ENCODE results near the gene ZDHHC16. TPM values are rescaled to one million over a fixed set of nuclear protein-coding genes. Genes with fewer than 3 reads are reported as not detected.
"Not testable (repeated sequence)": the region's sequence is repeated elsewhere in the genome, so short reads cannot be mapped to it uniquely, and the experiment has no call there.

ZDHHC16 gene
- total RNA-seq, 2 experiments from 2014 or later: 6.2 to 6.5 TPM

- ChIA-PET POLR2A (no interaction called here), CTCF (no interaction called here)
- H3K4me3 Mint-ChIP-seq: peak overlapping the region; percentile 18
- H3K27me3 Mint-ChIP-seq: no peaks in the 10 kb centered on the region
- no peaks in the 10 kb centered on the region for H3K36me3 Mint-ChIP-seq (ENCODE audit: low read depth)
- H3K27me3 ChIP-seq (ENCODE audit: control insufficient read depth in 1 of 2, insufficient read depth in 2 of 2, low read length in 2 of 2): no peaks in the 10 kb centered on the region
- no peaks in the 10 kb centered on the region for H3K9me3 Mint-ChIP-seq
- H3K36me3 ChIP-seq (ENCODE audit: insufficient read depth, low read length): no peaks in the 10 kb centered on the region
- H3K27ac Mint-ChIP-seq: peak overlapping the region; percentile 74
- H3K9me3 ChIP-seq (ENCODE audit: control insufficient read depth in 1 of 2, insufficient read depth in 1 of 2, low read length in 2 of 2): no peaks in the 10 kb centered on the region
- H3K4me1 ChIP-seq (ENCODE audit: insufficient read depth, low read length): peaks cover 38% of the 10 kb centered on the region
- ATAC-seq (ENCODE audit: poor library complexity) (no peak), DNase-seq (no peak)
- H3K4me3 ChIP-seq (ENCODE audit: low read length): no peak overlapping the region
- peaks cover 36% of the 10 kb centered on the region for H3K4me1 Mint-ChIP-seq (ENCODE audit: low read depth)
- no peak for TF ChIP-seq CTCF (IDR thresholded peaks at IDR 0.05)
- H3K27ac ChIP-seq (ENCODE audit: low read depth in 1 of 2, low read length in 2 of 2): no peak overlapping the region
- intact Hi-C loops (cut with DNase I, micrococcal nuclease): no loop called here
Measured at GRCh38 chr10:97412891-97413304, 33.1 kb upstream of the ZDHHC16 start.

- H3K27me3 Mint-ChIP-seq: no peaks in the 10 kb centered on the region
- H3K9me3 ChIP-seq (ENCODE audit: control insufficient read depth in 1 of 2, insufficient read depth in 1 of 2, low read length in 2 of 2): no peaks in the 10 kb centered on the region
- H3K9me3 Mint-ChIP-seq: no peaks in the 10 kb centered on the region
- H3K36me3 Mint-ChIP-seq (ENCODE audit: low read depth): peaks cover 4% of the 10 kb centered on the region
- CTCF ChIA-PET: interaction anchor here (1.2 kb wide), 1 partner anchor 10 kb away, joined by 3 read pairs; no protein-coding TSS in a partner anchor
- no peaks in the 10 kb centered on the region for H3K27me3 ChIP-seq (ENCODE audit: control insufficient read depth in 1 of 2, insufficient read depth in 2 of 2, low read length in 2 of 2)
- ATAC-seq (ENCODE audit: poor library complexity) (no peak), DNase-seq (peak in 1 of 14 experiments; percentile 51)
- H3K4me1 Mint-ChIP-seq (ENCODE audit: low read depth): peaks cover 53% of the 10 kb centered on the region
- peak overlapping the region in 1 of 2 donors; percentile 48 for H3K27ac ChIP-seq (ENCODE audit: low read depth in 1 of 2, low read length in 2 of 2)
- peak overlapping the region; percentile 86 for H3K27ac Mint-ChIP-seq
- peak overlapping the region; percentile 67 for H3K4me3 Mint-ChIP-seq
- POLR2A ChIA-PET: no interaction called here
- intact Hi-C loops (cut with DNase I, micrococcal nuclease): no loop called here
- peaks cover 56% of the 10 kb centered on the region for H3K4me1 ChIP-seq (ENCODE audit: insufficient read depth, low read length)
- H3K4me3 ChIP-seq (ENCODE audit: low read length): no peak overlapping the region
- no peak for TF ChIP-seq CTCF (IDR thresholded peaks at IDR 0.05)
- H3K36me3 ChIP-seq (ENCODE audit: insufficient read depth, low read length): no peaks in the 10 kb centered on the region
Measured at GRCh38 chr10:97416565-97416964, 29.4 kb upstream of the ZDHHC16 start.

DNA sequence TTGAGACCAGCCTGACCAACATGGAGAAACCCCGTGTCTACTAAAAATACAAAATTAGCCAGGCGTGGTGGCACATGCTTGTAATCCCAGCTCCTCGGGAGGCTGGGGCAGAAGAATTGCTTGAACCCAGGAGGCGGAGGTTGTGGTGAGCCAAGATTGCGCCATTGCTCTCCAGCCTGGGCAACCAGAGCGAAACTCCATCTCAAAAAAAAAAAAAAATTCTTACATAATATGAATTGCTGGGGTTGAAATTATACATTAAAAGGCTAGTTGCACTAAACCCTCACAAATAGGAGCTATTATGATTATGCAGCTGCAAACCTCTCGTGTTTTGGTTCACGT lies 22.2 kb upstream of the ZDHHC16 start:
- intact Hi-C loops (cut with DNase I, micrococcal nuclease): loop anchor here in 1 of 2 experiments (2.0 to 10.0 kb wide), 3 partner anchors 17 to 711 kb away; partner anchors contain the start of genes MMS19, R3HCC1L and UBTD1

More for the DNA sequence above, 22.2 kb upstream of the ZDHHC16 start:
- peak overlapping the region; percentile 62 for H3K4me3 Mint-ChIP-seq
- H3K27me3 Mint-ChIP-seq; H3K27ac ChIP-seq (ENCODE audit: low read depth in 1 of 2, low read length in 2 of 2); POLR2A ChIA-PET; H3K4me3 ChIP-seq (ENCODE audit: low read length); H3K36me3 ChIP-seq (ENCODE audit: insufficient read depth, low read length); H3K9me3 Mint-ChIP-seq; H3K27me3 ChIP-seq (ENCODE audit: control insufficient read depth in 1 of 2, insufficient read depth in 2 of 2, low read length in 2 of 2); CTCF ChIA-PET; DNase-seq; ATAC-seq (ENCODE audit: poor library complexity); H3K9me3 ChIP-seq (ENCODE audit: control insufficient read depth in 1 of 2, insufficient read depth in 1 of 2, low read length in 2 of 2): not testable (repeated sequence)
- H3K36me3 Mint-ChIP-seq (ENCODE audit: low read depth): peaks cover 25% of the 10 kb centered on the region
- H3K27ac Mint-ChIP-seq: peak overlapping the region; percentile 89
- peaks cover 49% of the 10 kb centered on the region for H3K4me1 ChIP-seq (ENCODE audit: insufficient read depth, low read length)
- H3K4me1 Mint-ChIP-seq (ENCODE audit: low read depth): peaks cover 50% of the 10 kb centered on the region

Data from CD4-positive, alpha-beta T cell (primary cell).